PC-3 (cell line): ENCODE data around the gene CCNQ. TPM values are rescaled to one million over a fixed set of nuclear protein-coding genes. Genes with fewer than 3 reads are reported as not detected.
A peak's percentile ranks its signal among the peaks of the same experiment; 100 is the strongest.

Experiments used
- ATAC-seq: fragments of 200-7000 bp; cut with Tn5 transposase; 2 replicates; pipeline ENCODE4 v1.9.1; 2020; ENCODE audit warnings: mild to moderate bottlenecking, moderate library complexity
- BruUV-seq: library from RNA; stranded (reverse); fragments of 400-500 nt; replicated peaks from 2 replicates; lab custom pipeline; 2021; lab: Mats Ljungman, UMichigan
- CTCF ChIA-PET: fragments of 300-600 bp; sonication (Branson Sonifier 250); formaldehyde crosslinking; loops from one replicate; lab custom pipeline; 2022; ENCODE audit warnings: antibody characterized with exemption; lab: Charles Lee
- POLR2A ChIA-PET: fragments of 300-600 bp; sonication (Branson Sonifier 250); formaldehyde crosslinking; loops from one replicate; lab custom pipeline; 2022; ENCODE audit warnings: antibody characterized with exemption; ENCODE audit not compliant: unreplicated experiment; lab: Charles Lee
- DNase-seq: peaks from one replicate; pipeline ENCODE4 v3.0.0-alpha.2; 2015
- H2AFZ ChIP-seq: fragments of 300-600 bp; sonication (generic); 2 replicates; pipeline ENCODE4 v1.6.0; 2016; ENCODE audit warnings: antibody characterized with exemption, low read length
- H3F3A ChIP-seq: fragments of 300-600 bp; sonication (generic); one replicate; pipeline ENCODE4 v1.6.0; 2017; ENCODE audit warnings: antibody characterized with exemption, low read length, control low read depth, mild to moderate bottlenecking; ENCODE audit not compliant: unreplicated experiment
- H3K27ac ChIP-seq: fragments of 300-600 bp; sonication (generic); 2 replicates; pipeline ENCODE4 v1.5.1; 2016; ENCODE audit warnings: mild to moderate bottlenecking, low read length
- H3K27me3 ChIP-seq: fragments of 300-600 bp; sonication (generic); 2 replicates; pipeline ENCODE4 v1.6.1; 2016; ENCODE audit warnings: low read length, mixed read lengths
- H3K36me3 ChIP-seq: fragments of 300-600 bp; sonication (generic); 2 replicates; pipeline ENCODE4 v1.6.1; 2016; ENCODE audit warnings: low read depth, mixed run types, low read length, mixed read lengths
- H3K4me1 ChIP-seq: fragments of 300-600 bp; sonication (generic); 2 replicates; pipeline ENCODE4 v1.5.1; 2016; ENCODE audit warnings: low read length; ENCODE audit not compliant: insufficient read depth
- H3K4me2 ChIP-seq: fragments of 300-600 bp; sonication (generic); 2 replicates; pipeline ENCODE4 v1.6.0; 2016; ENCODE audit warnings: low read length
- H3K4me3 ChIP-seq: fragments of 300-600 bp; sonication (generic); 2 replicates; pipeline ENCODE4 v1.5.1; 2016; ENCODE audit warnings: mild to moderate bottlenecking, low read length, mixed read lengths
- H3K79me2 ChIP-seq: fragments of 300-600 bp; sonication (generic); 2 replicates; pipeline ENCODE4 v1.6.1; 2017; ENCODE audit warnings: low read length, mixed read lengths
- H3K9ac ChIP-seq: fragments of 300-600 bp; sonication (generic); 2 replicates; pipeline ENCODE4 v1.6.0; 2016; ENCODE audit warnings: mild to moderate bottlenecking, low read length
- H3K9me2 ChIP-seq: fragments of 300-600 bp; sonication (generic); replicated peaks from 2 replicates; pipeline ENCODE4 v1.6.1; 2016; ENCODE audit warnings: mixed run types, low read length, mixed read lengths
- H3K9me3 ChIP-seq: fragments of 300-600 bp; sonication (generic); 2 replicates; pipeline ENCODE4 v1.6.1; 2016; ENCODE audit warnings: low read length, mixed read lengths
- H4K20me1 ChIP-seq: fragments of 300-600 bp; sonication (generic); 2 replicates; pipeline ENCODE4 v1.6.1; 2016; ENCODE audit warnings: low read length, mixed read lengths
- EZH2 ChIP-seq: fragments of 300-600 bp; sonication (generic); IDR thresholded peaks from one replicate; pipeline ENCODE4 v1.6.1; 2017; ENCODE audit warnings: antibody characterized with exemption, mild to moderate bottlenecking, low read length; ENCODE audit not compliant: unreplicated experiment
- EZH2phosphoT487 ChIP-seq: fragments of 300-600 bp; sonication (generic); IDR thresholded peaks from 2 replicates; pipeline ENCODE4 v1.6.1; 2018; ENCODE audit warnings: mild to moderate bottlenecking, antibody characterized with exemption, low read length, borderline replicate concordance
- intact Hi-C: fragments of 100-400 bp; cut with micrococcal nuclease; formaldehyde crosslinking; loops from 2 replicates; pipeline ENCODE4 v1.9.0; 2023
- total RNA-seq: library from RNA; depleted of rRNA; stranded (reverse); fragments of >200 nt; gene quantifications from 2 replicates; pipeline ENCODE4 v1.2.3, GENCODE V29; 2014
- TF ChIP-seq, protein P1 (sequence below): fragments of 300-600 bp; sonication (generic); conservative IDR thresholded peaks from 2 replicates; pipeline ENCODE4 v1.5.1; 2017; ENCODE audit warnings: antibody characterized with exemption, low read depth, mild to moderate bottlenecking, low read length

Gene CCNQ
- total RNA-seq, 1 experiment from 2014 or later: 110 TPM

DNA sequence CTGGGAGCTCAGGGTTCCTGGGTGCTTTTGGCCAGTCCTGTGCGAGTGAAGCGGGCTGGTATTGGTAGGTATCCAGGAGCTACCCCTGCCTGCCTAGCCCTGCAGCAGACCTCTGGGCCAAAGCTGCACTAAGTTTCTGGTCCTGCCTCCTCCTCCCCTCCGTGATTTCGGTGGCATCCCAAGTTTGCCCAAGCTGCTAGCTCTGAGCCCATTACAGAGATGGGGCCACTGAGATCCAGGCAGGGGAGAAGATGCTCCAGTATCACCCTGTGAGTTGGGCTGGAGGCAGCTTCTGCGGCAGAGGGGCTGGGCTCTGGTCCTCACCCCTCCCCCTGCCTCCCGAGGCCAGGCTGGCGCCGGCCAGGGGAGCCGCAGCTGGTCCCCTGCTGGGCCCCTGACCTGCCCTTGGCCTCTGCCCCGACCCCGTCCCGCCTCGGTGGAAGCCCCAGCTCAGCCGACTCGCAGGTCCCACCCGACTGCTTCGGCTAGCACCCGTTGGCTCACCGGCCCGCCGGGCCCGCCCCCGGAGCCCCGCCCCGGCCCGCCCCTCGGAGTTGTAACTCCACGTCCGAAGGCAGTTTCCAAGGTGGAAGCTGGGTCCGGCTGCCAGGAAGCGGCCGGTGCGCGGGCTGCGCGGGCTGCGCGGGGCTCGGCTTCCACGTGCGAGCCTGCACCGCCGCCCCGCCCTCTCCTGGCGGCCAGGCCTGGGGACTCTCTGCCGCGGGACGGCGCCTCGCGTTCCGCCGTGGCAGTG, 47.9 kb upstream of the CCNQ start, which contains the start of gene DUSP9:
DUSP9 (plus strand) TSS at position 584 of the 754 bp plus-strand sequence. CDS start 751 bp downstream, outside the sequence.
- H3K27me3 ChIP-seq: peaks cover 23% of the 10 kb centered on the region
- ChIA-PET POLR2A (interaction anchor here (0.6 kb wide), 1 partner anchor 41 kb away, joined by 9 read pairs; the partner anchor contains the start of gene SLC6A8), CTCF (interaction anchor here (0.6 to 0.7 kb wide), 2 partner anchors 92 to 374 kb away, joined by 4 read pairs; no protein-coding TSS in a partner anchor)
- no peaks in the 10 kb centered on the region for H3F3A ChIP-seq
- H3K27ac ChIP-seq: no peak within 1 kb of the TSS
- peak within 1 kb of the TSS; percentile 61 for H2AFZ ChIP-seq
- no peaks in the 10 kb centered on the region for H3K79me2 ChIP-seq
- DNase-seq (peak; percentile 61), ATAC-seq (peak; percentile 64)
- no peak within 1 kb of the TSS; the same call in 1 of the 2 replicates for H3K9ac ChIP-seq
- no peaks in the 10 kb centered on the region for H4K20me1 ChIP-seq
- peak within 1 kb of the TSS; percentile 50; the same call in 1 of the 2 replicates for H3K4me3 ChIP-seq
- no peak for TF ChIP-seq EZH2
- TF ChIP-seq, protein P1, sequence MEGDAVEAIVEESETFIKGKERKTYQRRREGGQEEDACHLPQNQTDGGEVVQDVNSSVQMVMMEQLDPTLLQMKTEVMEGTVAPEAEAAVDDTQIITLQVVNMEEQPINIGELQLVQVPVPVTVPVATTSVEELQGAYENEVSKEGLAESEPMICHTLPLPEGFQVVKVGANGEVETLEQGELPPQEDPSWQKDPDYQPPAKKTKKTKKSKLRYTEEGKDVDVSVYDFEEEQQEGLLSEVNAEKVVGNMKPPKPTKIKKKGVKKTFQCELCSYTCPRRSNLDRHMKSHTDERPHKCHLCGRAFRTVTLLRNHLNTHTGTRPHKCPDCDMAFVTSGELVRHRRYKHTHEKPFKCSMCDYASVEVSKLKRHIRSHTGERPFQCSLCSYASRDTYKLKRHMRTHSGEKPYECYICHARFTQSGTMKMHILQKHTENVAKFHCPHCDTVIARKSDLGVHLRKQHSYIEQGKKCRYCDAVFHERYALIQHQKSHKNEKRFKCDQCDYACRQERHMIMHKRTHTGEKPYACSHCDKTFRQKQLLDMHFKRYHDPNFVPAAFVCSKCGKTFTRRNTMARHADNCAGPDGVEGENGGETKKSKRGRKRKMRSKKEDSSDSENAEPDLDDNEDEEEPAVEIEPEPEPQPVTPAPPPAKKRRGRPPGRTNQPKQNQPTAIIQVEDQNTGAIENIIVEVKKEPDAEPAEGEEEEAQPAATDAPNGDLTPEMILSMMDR: no peak
- no peak for TF ChIP-seq EZH2phosphoT487
- peak within 1 kb of the TSS; percentile 72 for H3K4me2 ChIP-seq
- intact Hi-C loops: no loop called here
- no peaks in the 10 kb centered on the region for H3K36me3 ChIP-seq
- no peaks in the 10 kb centered on the region for H3K9me3 ChIP-seq
- no TSS peak for BruUV-seq
- H3K9me2 ChIP-seq: no peaks in the 10 kb centered on the region
- H3K4me1 ChIP-seq: no peaks in the 10 kb centered on the region; the same call in 1 of the 2 replicates

DNA sequence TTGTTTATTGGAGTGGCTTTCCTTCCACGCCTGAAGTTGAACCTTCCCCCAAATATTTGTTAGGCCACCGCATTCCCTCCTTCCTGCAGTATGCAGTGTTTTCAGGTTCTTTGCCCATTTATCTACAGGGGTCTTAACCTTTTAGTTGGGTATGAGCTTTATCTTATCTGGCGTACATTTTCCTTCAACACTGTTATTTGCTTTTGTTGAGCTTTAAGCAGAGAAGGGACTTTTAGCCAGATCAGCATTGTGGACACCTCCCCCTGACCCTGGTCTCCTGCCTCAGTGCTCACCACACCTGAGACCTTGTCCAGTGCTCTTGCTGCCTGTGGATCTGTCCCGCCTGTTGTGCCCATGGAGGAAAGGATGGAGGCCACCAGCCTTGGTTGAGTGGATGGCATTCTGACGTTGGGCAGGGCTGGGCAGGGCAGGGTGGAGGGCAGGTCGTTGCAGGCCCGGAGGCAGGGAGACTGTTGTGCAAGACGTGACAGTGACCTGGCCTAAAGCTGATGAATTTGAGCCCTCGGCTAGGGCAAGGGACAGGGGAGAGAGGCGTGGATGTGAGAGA, 47.1 kb upstream of the CCNQ start:
- Histone ChIP-seq H3K4me3 (no peak overlapping the region), H3K9ac (no peak overlapping the region), H3K4me1 (no peaks in the 10 kb centered on the region; the same call in 1 of the 2 replicates), H3K9me2 (no peaks in the 10 kb centered on the region), H4K20me1 (no peaks in the 10 kb centered on the region), H3K4me2 (no peak overlapping the region), H3F3A (no peaks in the 10 kb centered on the region), H3K9me3 (no peaks in the 10 kb centered on the region), H3K79me2 (no peaks in the 10 kb centered on the region), H3K36me3 (no peaks in the 10 kb centered on the region), H3K27me3 (peaks cover 23% of the 10 kb centered on the region), H3K27ac (no peak overlapping the region), H2AFZ (no peak overlapping the region)
- ATAC-seq (no peak), DNase-seq (no peak)
- POLR2A ChIA-PET: no interaction called here
- CTCF ChIA-PET: no interaction called here
- TF ChIP-seq EZH2: no peak
- no TSS peak for BruUV-seq
- intact Hi-C loops: no loop called here

DNA sequence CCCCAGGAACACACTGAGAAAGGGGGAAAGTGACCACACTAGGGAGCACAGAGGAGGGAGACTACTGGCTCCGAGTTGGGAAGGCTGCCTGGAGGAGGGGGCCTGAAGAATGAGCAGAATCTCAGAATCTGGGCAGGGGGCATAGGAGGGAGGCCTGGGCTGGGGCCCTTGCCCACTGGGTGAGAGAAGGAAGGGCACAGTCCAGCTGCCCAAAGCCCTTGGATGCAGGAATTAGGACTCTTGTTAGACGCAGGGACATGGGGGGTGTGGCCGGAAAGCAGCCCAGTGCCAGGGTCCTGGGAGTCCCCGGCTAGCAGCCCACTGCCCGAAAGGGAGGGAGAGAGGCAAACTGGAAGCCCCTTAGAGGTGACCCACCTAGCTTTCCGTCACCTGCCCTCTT, 46.2 kb upstream of the CCNQ start:
- no peak for DNase-seq
- CTCF ChIA-PET: no interaction called here
- Histone ChIP-seq H3K4me3 (no peak overlapping the region), H3K79me2 (no peaks in the 10 kb centered on the region), H3K4me2 (no peak overlapping the region), H2AFZ (no peak overlapping the region), H3K9me2 (no peaks in the 10 kb centered on the region), H3K27ac (no peak overlapping the region), H3K36me3 (no peaks in the 10 kb centered on the region), H3K4me1 (no peaks in the 10 kb centered on the region; the same call in 1 of the 2 replicates), H3K27me3 (peaks cover 23% of the 10 kb centered on the region), H3F3A (no peaks in the 10 kb centered on the region), H3K9me3 (no peaks in the 10 kb centered on the region), H4K20me1 (no peaks in the 10 kb centered on the region), H3K9ac (no peak overlapping the region)
- BruUV-seq: no TSS peak
- TF ChIP-seq EZH2phosphoT487 (no peak), EZH2 (no peak)
- TF ChIP-seq, protein P1: no peak
- POLR2A ChIA-PET: no interaction called here
- intact Hi-C loops: no loop called here
- no peak for ATAC-seq
